Brain microvascular endothelial cell (primary cell): ENCODE data around the gene SKIDA1.

ENCODE experiments used
- DNase-seq: peaks from one replicate; pipeline ENCODE4 v3.0.0-alpha.2; 2020
- H3K27ac ChIP-seq: fragments of 250-450 bp; sonication (Bioruptor Pico); 2 replicates; pipeline ENCODE4 v1.5.1; 2020; ENCODE audit warnings: mild to moderate bottlenecking, moderate library complexity
- H3K27me3 ChIP-seq: fragments of 250-450 bp; sonication (Bioruptor Pico); replicated peaks from 2 replicates; pipeline ENCODE4 v1.5.1; 2020; ENCODE audit warnings: mild to moderate bottlenecking
- H3K36me3 ChIP-seq: fragments of 250-450 bp; sonication (Bioruptor Pico); replicated peaks from 2 replicates; pipeline ENCODE4 v1.5.1; 2020; ENCODE audit warnings: mild to moderate bottlenecking
- H3K4me3 ChIP-seq: 2 replicates; pipeline ENCODE4 v1.5.1; 2011; ENCODE audit warnings: low read depth, mild to moderate bottlenecking, control low read depth, low read length, moderate library complexity
- in situ Hi-C: cut with HindIII; loops from 2 replicates; pipeline ENCODE4 v1.10.0; 2017; ENCODE audit warnings: low sequenced_read_pairs, low pct_ligation_motif_present
- TF ChIP-seq, protein P1 (sequence below): IDR thresholded peaks from 2 replicates; pipeline ENCODE4 v1.5.1; 2011; ENCODE audit warnings: low read depth, mild to moderate bottlenecking, moderate library complexity, low read length, control low read depth, inconsistent platforms; ENCODE audit errors: missing control alignments

SKIDA1 gene

DNA sequence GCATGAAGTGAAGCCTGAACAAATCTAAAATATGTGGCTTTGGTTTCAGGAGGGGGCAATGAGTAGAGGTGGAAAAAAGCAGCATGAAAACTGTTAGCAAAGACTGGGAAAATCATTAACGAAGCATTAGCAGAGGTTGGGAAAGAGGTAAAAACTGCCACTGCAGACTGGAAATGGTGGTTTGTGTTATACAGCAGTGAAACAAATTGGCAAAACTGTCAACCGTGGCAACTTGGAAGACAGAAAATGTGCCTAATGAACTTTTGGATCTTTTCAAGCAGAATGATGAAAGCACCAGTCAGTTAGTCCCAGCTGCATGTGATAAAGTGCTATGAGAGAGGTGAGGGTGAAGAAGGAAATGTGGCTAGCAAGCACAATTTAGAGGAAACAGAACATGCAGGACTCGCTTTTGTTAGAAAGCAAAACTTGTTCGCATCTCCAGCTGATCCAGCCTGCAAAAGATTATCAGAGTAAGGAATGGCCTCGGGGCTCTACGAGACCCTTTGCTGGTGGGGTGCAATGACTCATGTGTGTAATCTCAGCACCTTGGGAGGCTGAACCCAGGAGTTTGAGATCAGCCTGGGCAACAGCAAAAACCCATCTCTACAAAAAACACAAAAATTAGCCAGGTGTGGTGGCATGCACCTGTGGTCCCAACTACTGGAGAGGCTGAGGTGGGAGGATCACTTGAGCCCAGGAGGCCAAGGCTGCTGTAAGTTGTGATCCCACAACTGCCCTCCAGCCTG lies 45.7 kb downstream of the SKIDA1 start:
- TF ChIP-seq, protein P1, sequence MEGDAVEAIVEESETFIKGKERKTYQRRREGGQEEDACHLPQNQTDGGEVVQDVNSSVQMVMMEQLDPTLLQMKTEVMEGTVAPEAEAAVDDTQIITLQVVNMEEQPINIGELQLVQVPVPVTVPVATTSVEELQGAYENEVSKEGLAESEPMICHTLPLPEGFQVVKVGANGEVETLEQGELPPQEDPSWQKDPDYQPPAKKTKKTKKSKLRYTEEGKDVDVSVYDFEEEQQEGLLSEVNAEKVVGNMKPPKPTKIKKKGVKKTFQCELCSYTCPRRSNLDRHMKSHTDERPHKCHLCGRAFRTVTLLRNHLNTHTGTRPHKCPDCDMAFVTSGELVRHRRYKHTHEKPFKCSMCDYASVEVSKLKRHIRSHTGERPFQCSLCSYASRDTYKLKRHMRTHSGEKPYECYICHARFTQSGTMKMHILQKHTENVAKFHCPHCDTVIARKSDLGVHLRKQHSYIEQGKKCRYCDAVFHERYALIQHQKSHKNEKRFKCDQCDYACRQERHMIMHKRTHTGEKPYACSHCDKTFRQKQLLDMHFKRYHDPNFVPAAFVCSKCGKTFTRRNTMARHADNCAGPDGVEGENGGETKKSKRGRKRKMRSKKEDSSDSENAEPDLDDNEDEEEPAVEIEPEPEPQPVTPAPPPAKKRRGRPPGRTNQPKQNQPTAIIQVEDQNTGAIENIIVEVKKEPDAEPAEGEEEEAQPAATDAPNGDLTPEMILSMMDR, result no peak
- in situ Hi-C loops, result no loop called here

GRCh38 chr10:21475393-21475792 lies 50.1 kb downstream of the SKIDA1 start:
- Histone ChIP-seq H3K4me3 (no peak overlapping the region), H3K27me3 (no peaks in the 10 kb centered on the region), H3K27ac (no peak overlapping the region), H3K36me3 (no peaks in the 10 kb centered on the region)
- no peak for DNase-seq
- TF ChIP-seq, protein P1, result no peak
- in situ Hi-C loops, result no loop called here

More for the DNA sequence above, 45.7 kb downstream of the SKIDA1 start:
- Histone ChIP-seq H3K27ac (no peak overlapping the region), H3K27me3 (no peaks in the 10 kb centered on the region), H3K36me3 (no peaks in the 10 kb centered on the region), H3K4me3 (no peak overlapping the region)
- no peak for DNase-seq

DNA sequence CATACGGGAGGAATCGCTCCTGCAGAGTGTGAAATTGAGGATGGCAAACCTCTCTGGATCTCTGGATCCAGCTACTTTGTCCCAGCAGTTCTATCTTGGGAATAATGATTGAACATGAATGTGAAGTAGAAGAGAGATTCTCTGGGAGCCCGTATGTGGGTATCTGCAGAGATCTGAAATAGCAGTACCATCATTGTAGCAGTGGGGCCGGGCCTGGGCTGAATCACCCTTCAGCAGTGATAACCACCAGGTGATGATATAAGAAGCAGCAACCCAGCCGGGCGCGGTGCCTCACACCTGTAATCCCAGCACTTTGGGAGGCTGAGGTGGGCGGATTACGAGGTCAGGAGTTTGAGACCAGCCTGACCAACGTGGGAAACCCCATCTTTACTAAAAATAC lies 51.9 kb downstream of the SKIDA1 start:
- DNase-seq, result no peak
- TF ChIP-seq, protein P1, result no peak
- Histone ChIP-seq H3K4me3 (no peak overlapping the region), H3K36me3 (no peaks in the 10 kb centered on the region), H3K27ac (no peak overlapping the region), H3K27me3 (no peaks in the 10 kb centered on the region)
- in situ Hi-C loops, result no loop called here

DNA sequence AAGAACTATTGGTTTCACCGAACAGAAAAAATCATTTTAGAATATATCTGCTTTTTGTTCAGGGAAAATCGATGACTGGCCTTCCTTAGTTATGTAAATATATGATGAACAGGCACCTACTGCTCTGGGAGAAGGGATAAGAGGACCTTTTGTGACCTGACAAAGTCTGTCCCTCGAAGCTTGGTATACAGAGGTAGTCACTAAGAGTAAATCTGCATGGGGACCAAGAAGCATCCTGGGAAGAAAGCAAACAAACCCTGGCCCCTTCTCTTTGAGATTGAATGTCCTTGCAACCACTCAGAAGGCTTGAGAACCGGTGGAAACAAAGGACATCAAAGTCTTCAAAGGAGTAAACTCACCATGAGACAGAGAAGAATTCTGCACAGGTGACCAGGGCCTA lies 52.3 kb downstream of the SKIDA1 start:
- in situ Hi-C loops, result no loop called here
- TF ChIP-seq, protein P1, result no peak
- no peak overlapping the region for H3K27ac ChIP-seq
- H3K27me3 ChIP-seq, result no peaks in the 10 kb centered on the region
- no peak for DNase-seq
- no peak overlapping the region for H3K4me3 ChIP-seq
- no peaks in the 10 kb centered on the region for H3K36me3 ChIP-seq

DNA sequence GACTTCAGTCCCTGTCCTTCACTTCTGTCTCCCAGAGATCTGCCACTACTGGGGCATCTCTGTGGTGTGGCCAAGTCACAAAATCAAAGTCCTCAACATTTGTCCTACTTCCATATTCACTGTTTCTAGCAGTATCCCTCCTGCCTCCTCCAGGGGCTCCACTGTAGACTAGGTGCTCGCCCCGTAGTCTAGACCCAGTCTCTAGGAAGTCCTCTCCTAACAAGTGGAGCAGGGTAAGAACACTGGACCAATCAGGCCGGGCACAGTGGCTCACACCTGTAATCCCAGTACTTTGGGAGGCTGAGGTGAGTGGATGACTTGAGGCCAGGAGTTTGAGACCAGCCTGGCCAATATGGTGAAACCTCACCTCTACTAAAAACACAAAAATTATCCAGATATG lies 57.4 kb downstream of the SKIDA1 start:
- no peaks in the 10 kb centered on the region for H3K27me3 ChIP-seq
- DNase-seq, result no peak
- in situ Hi-C loops, result no loop called here
- no peaks in the 10 kb centered on the region for H3K36me3 ChIP-seq
- H3K4me3 ChIP-seq, result no peak overlapping the region
- H3K27ac ChIP-seq, result no peak overlapping the region
- TF ChIP-seq, protein P1, result no peak

DNA sequence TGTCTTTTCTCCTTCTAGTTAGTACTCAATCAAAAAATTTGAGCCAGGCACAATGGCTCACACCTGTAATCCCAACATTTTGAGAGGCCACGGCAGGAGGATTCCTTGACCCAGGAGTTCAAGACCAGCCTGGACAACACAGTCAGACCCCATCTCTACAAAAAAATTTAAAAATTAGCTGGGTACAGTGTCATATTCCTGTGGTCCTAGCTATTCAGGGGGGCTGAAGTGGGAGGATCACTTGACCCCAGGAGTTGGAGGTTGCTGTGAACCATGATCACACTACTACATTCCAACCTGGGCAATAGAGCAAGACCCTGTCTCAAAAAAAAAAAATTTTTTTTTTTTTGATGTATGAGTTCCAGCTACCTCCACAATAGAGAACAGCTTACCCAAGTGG lies 57.8 kb downstream of the SKIDA1 start:
- H3K27me3 ChIP-seq, result no peaks in the 10 kb centered on the region
- no peaks in the 10 kb centered on the region for H3K36me3 ChIP-seq
- no peak for DNase-seq
- TF ChIP-seq, protein P1, result no peak
- H3K27ac ChIP-seq, result no peak overlapping the region
- in situ Hi-C loops, result no loop called here
- H3K4me3 ChIP-seq, result no peak overlapping the region
